ENCODE measurements around the gene FOXP1.

GRCh38 chr3:71523628-71524027, 59.9 kb downstream of the FOXP1 start:
- TF ChIP-seq CTCF (IDR thresholded peaks at IDR 0.05) (no peak), POLR2AphosphoS5 (IDR thresholded peaks at IDR 0.05) (no peak), POLR2A (IDR thresholded peaks at IDR 0.05) (no peak), EP300 (IDR thresholded peaks at IDR 0.05) (no peak)
